ENCODE results near the gene DFFB. TPM values are rescaled to one million over a fixed set of nuclear protein-coding genes. Genes with fewer than 3 reads are reported as not detected.

The DFFB gene
- polyA plus RNA-seq, 1 donor from 2014 or later = 20.2 TPM

GRCh38 chr1:3831689-3832088 lies 25.6 kb upstream of the DFFB start:
- no peak overlapping the region for H3K27ac ChIP-seq (ENCODE audit: low read length)
- H3K9ac ChIP-seq (ENCODE audit: low read length) = no peak overlapping the region
- H3K4me3 ChIP-seq (ENCODE audit: low read length) = no peak overlapping the region
- peaks cover 3% of the 10 kb centered on the region for H3K36me3 ChIP-seq (ENCODE audit: insufficient read depth, low read length)
- TF ChIP-seq TAF1 (IDR thresholded peaks at IDR 0.05; ENCODE audit: low read depth) (no peak), MXI1 (conservative IDR thresholded peaks at IDR 0.05; ENCODE audit: poor library complexity, severe bottlenecking) (no peak), POLR2AphosphoS5 (IDR thresholded peaks at IDR 0.05) (no peak), CTCF (IDR thresholded peaks at IDR 0.05; ENCODE audit: poor library complexity, severe bottlenecking) (no peak), EZH2 (IDR thresholded peaks at IDR 0.05; ENCODE audit: borderline replicate concordance, insufficient read depth, low read length, poor library complexity, severe bottlenecking) (no peak), REST (IDR thresholded peaks at IDR 0.05; ENCODE audit: borderline replicate concordance) (no peak), SMC3 (conservative IDR thresholded peaks at IDR 0.05; ENCODE audit: poor library complexity) (no peak), RAD21 (conservative IDR thresholded peaks at IDR 0.05) (no peak), EP300 (conservative IDR thresholded peaks at IDR 0.05; ENCODE audit: poor library complexity, severe bottlenecking) (no peak)
- H3K27me3 ChIP-seq (ENCODE audit: insufficient read depth, low read depth, low read length) = no peaks in the 10 kb centered on the region
- no peaks in the 10 kb centered on the region for H3K79me2 ChIP-seq (replicated peaks; ENCODE audit: insufficient read depth, low read length)
- H3K4me2 ChIP-seq (ENCODE audit: low read length) = no peak overlapping the region
- no peaks in the 10 kb centered on the region for H3K9me3 ChIP-seq (ENCODE audit: low read length)
- no peaks in the 10 kb centered on the region for H3K9me2 ChIP-seq (ENCODE audit: insufficient read depth, low read length)
- no peak overlapping the region for H2AFZ ChIP-seq (ENCODE audit: low read depth, low read length)
- no peaks in the 10 kb centered on the region for H3F3A ChIP-seq (ENCODE audit: insufficient read depth, low read length, poor library complexity, severe bottlenecking)
- no peaks in the 10 kb centered on the region for H4K20me1 ChIP-seq (ENCODE audit: insufficient read depth)

GRCh38 chr1:3834701-3835100 lies 22.6 kb upstream of the DFFB start:
- Histone ChIP-seq H3K36me3 (ENCODE audit: insufficient read depth, low read length) (peaks cover 17% of the 10 kb centered on the region), H3K4me3 (ENCODE audit: low read length) (no peak overlapping the region), H3K27ac (ENCODE audit: low read length) (no peak overlapping the region), H3K27me3 (ENCODE audit: insufficient read depth, low read depth, low read length) (no peaks in the 10 kb centered on the region), H4K20me1 (ENCODE audit: insufficient read depth) (no peaks in the 10 kb centered on the region), H3K9ac (ENCODE audit: low read length) (no peak overlapping the region), H2AFZ (ENCODE audit: low read depth, low read length) (no peak overlapping the region), H3F3A (ENCODE audit: insufficient read depth, low read length, poor library complexity, severe bottlenecking) (no peaks in the 10 kb centered on the region), H3K9me2 (ENCODE audit: insufficient read depth, low read length) (no peaks in the 10 kb centered on the region), H3K9me3 (ENCODE audit: low read length) (no peaks in the 10 kb centered on the region), H3K79me2 (replicated peaks; ENCODE audit: insufficient read depth, low read length) (no peaks in the 10 kb centered on the region), H3K4me2 (ENCODE audit: low read length) (no peak overlapping the region)
- no peak for TF ChIP-seq POLR2AphosphoS5 (IDR thresholded peaks at IDR 0.05)
- no peak for TF ChIP-seq MXI1 (conservative IDR thresholded peaks at IDR 0.05; ENCODE audit: poor library complexity, severe bottlenecking)
- TF ChIP-seq CTCF (IDR thresholded peaks at IDR 0.05; ENCODE audit: poor library complexity, severe bottlenecking) = no peak
- no peak for TF ChIP-seq RAD21 (conservative IDR thresholded peaks at IDR 0.05)
- TF ChIP-seq SMC3 (conservative IDR thresholded peaks at IDR 0.05; ENCODE audit: poor library complexity) = no peak
- no peak for TF ChIP-seq EZH2 (IDR thresholded peaks at IDR 0.05; ENCODE audit: borderline replicate concordance, insufficient read depth, low read length, poor library complexity, severe bottlenecking)
- no peak for TF ChIP-seq TAF1 (IDR thresholded peaks at IDR 0.05; ENCODE audit: low read depth)
- no peak for TF ChIP-seq REST (IDR thresholded peaks at IDR 0.05; ENCODE audit: borderline replicate concordance)
- TF ChIP-seq EP300 (conservative IDR thresholded peaks at IDR 0.05; ENCODE audit: poor library complexity, severe bottlenecking) = no peak

All from neural cell (in vitro differentiated cells).